ENCODE data around the gene SHKBP1. TPM values are rescaled to one million over a fixed set of nuclear protein-coding genes. Genes with fewer than 3 reads are reported as not detected.

SHKBP1 gene
- total and polyA plus RNA-seq, 2 of the 4 experiments (the other 2 are of a cell fraction), result 15.6 to 94.0 TPM

- no peak for TF ChIP-seq USF2 (IDR thresholded peaks at IDR 0.05; ENCODE audit: low read depth, low read length)
- TF ChIP-seq FOS (IDR thresholded peaks at IDR 0.05; ENCODE audit: low read depth, low read length), result no peak
These were observed 39.5 kb downstream of the SHKBP1 start (continued) for GRCh38 chr19:40616178-40616577.

DNA sequence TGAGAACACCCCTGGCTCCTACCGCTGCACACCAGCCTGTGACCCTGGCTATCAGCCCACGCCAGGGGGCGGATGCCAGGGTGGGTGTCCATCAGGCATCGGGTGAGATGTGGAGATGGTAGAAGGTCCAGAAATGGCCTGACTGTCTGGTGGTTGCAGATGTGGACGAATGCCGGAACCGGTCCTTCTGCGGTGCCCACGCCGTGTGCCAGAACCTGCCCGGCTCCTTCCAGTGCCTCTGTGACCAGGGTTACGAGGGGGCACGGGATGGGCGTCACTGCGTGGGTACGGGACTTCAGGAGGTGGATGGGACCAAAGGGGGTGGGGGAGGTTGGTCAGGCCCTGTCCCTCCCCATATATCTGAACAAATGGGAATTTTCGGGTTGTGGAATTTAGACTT, 40.3 kb downstream of the SHKBP1 start:
- H3K56ac ChIP-seq (ENCODE audit: extremely low read depth, insufficient read depth, low read length), result no peak overlapping the region
- no peak overlapping the region for H3K4me2 ChIP-seq (ENCODE audit: low read depth, low read length)
- H4K91ac ChIP-seq (ENCODE audit: insufficient read depth, low read depth, low read length), result peak overlapping the region; percentile 11; the same call in 1 of the 2 replicates
- dilution Hi-C loops (cut with HindIII; ENCODE audit: low sequenced_read_pairs, unreplicated experiment), result no loop called here
- peak overlapping the region; percentile 3; the same call in 1 of the 2 replicates for H2AK5ac ChIP-seq (ENCODE audit: low read depth, low read length)
- peaks cover 52% of the 10 kb centered on the region for H3K36me3 ChIP-seq (ENCODE audit: control insufficient read depth, insufficient read depth, low read length)
- CTCF ChIA-PET, result interaction anchor here (1.3 to 1.6 kb wide), 2 partner anchors 14 to 18 kb away, joined by 3 to 4 read pairs; no protein-coding TSS in a partner anchor
- H3K9ac ChIP-seq (ENCODE audit: low read depth, low read length), result no peak overlapping the region
- no peak for TF ChIP-seq MAFK (IDR thresholded peaks at IDR 0.05; ENCODE audit: low read depth, low read length)
- no peak for TF ChIP-seq MAZ (IDR thresholded peaks at IDR 0.05; ENCODE audit: borderline replicate concordance, low read depth, low read length)
- TF ChIP-seq CTCF (conservative IDR thresholded peaks at IDR 0.05; ENCODE audit: low read depth, low read length), result no peak
- TF ChIP-seq RCOR1 (IDR thresholded peaks at IDR 0.05; ENCODE audit: insufficient replicate concordance, low read length), result no peak
- no peak for TF ChIP-seq ELK1 (IDR thresholded peaks at IDR 0.05; ENCODE audit: borderline replicate concordance, low read depth, low read length)
- TF ChIP-seq NFE2L2 (IDR thresholded peaks at IDR 0.05; ENCODE audit: low read depth, low read length), result no peak
- TF ChIP-seq BHLHE40 (IDR thresholded peaks at IDR 0.05; ENCODE audit: low read depth, low read length), result no peak
- no peaks in the 10 kb centered on the region for H3K27me3 ChIP-seq (ENCODE audit: control insufficient read depth, insufficient read depth, low read length)
- no peaks in the 10 kb centered on the region for H3K9me3 ChIP-seq (ENCODE audit: control insufficient read depth, insufficient read depth, low read length)
- in situ Hi-C loops (cut with MboI; ENCODE audit: low sequenced_read_pairs), result no loop called here
- WGBS, 2 experiments (ENCODE audit: extremely low coverage in 2 of 2, insufficient read length in 1 of 2), result 91% methylated on average over 9 of the region's 17 CpGs; no CpG with 5 or more reads in 1 of the 2 experiments
- H3K4me1 ChIP-seq (ENCODE audit: control insufficient read depth, insufficient read depth, low read length), result peaks cover 12% of the 10 kb centered on the region; the same call in 1 of the 2 replicates
- H2BK20ac ChIP-seq (ENCODE audit: low read depth, low read length), result peak overlapping the region; percentile 62; the same call in 1 of the 2 replicates
- H4K8ac ChIP-seq (ENCODE audit: low read depth in 2 of 2, low read length in 2 of 2), result no peak overlapping the region; a peak in 1 of 4 replicates
- no peak overlapping the region for H2AFZ ChIP-seq (replicated peaks; ENCODE audit: low read length, poor library complexity)
- BruUV-seq (replicated peaks), result no TSS peak
- intact Hi-C loops (cut with micrococcal nuclease), result no loop called here
- H3K27ac ChIP-seq (ENCODE audit: insufficient read depth, low read length), result 0 out of 2 replicates have a peak overlapping the region, but pooled peaks have one; percentile 0
- POLR2A ChIA-PET (ENCODE audit: unreplicated experiment), result interaction anchor here (0.6 kb wide), 1 partner anchor 331 kb away, joined by 3 read pairs; no protein-coding TSS in a partner anchor
- H3K23ac ChIP-seq (ENCODE audit: low read depth, low read length), result no peak overlapping the region
- no peak overlapping the region for H2BK5ac ChIP-seq (ENCODE audit: low read depth, low read length, poor library complexity, severe bottlenecking)
- peak overlapping the region; percentile 16; the same call in 1 of the 2 replicates for H3K18ac ChIP-seq (ENCODE audit: low read depth, low read length)
- H3K4ac ChIP-seq (ENCODE audit: low read depth, low read length), result peak overlapping the region; percentile 9; the same call in 1 of the 2 replicates
- peaks cover 12% of the 10 kb centered on the region for H3K9me1 ChIP-seq (ENCODE audit: insufficient read depth, low read length)
- DNase-seq (no peak), ATAC-seq (ENCODE audit: low read depth) (no peak)
- H4K20me1 ChIP-seq (ENCODE audit: insufficient read depth, low read length), result peaks cover 3% of the 10 kb centered on the region; the same call in 1 of the 2 replicates
- H3K4me3 ChIP-seq (ENCODE audit: insufficient read depth, low read depth, low read length), result no peak overlapping the region
- H4K5ac ChIP-seq (ENCODE audit: low read depth, low read length), result peak overlapping the region; percentile 13; the same call in 1 of the 2 replicates
- peak overlapping the region; percentile 86; the same call in 1 of the 3 replicates for H2BK15ac ChIP-seq (ENCODE audit: low read depth, low read length)
- peaks cover 4 to 28% of the 10 kb centered on the region in 2 experiments for H3K79me1 ChIP-seq (ENCODE audit: low read depth in 1 of 2, low read length in 2 of 2)
- H3K14ac ChIP-seq (replicated peaks; ENCODE audit: low read depth, low read length), result no peak overlapping the region; the same call in 1 of the 2 replicates
- H2AK9ac ChIP-seq (replicated peaks; ENCODE audit: low read depth, low read length, poor library complexity), result no peak overlapping the region
- no peak overlapping the region for H2BK120ac ChIP-seq (ENCODE audit: low read depth, low read length)

Data from IMR-90 (cell line).